AG04450 (cell line): ENCODE measurements around the gene MED27. TPM values are rescaled to one million over a fixed set of nuclear protein-coding genes. Genes with fewer than 3 reads are reported as not detected.

Experiments
- CTCF ChIA-PET: fragments of 300-600, 350-600 bp; formaldehyde crosslinking; extraction: SDS; loops from one replicate; lab custom pipeline; 2022; ENCODE audit warnings: antibody characterized with exemption, inconsistent platforms; lab: Charles Lee
- POLR2A ChIA-PET: fragments of 350-600 bp; formaldehyde crosslinking; extraction: SDS; loops from one replicate; lab custom pipeline; 2021; ENCODE audit warnings: antibody characterized with exemption, inconsistent platforms; lab: Yijun Ruan, JAX
- DNase-seq: peaks from one replicate; pipeline ENCODE4 v3.0.0-alpha.2; 2011; ENCODE audit warnings: low read depth, low spot score
- H3K27ac ChIP-seq: one replicate; pipeline ENCODE4 v1.5.1; 2012; ENCODE audit warnings: low read depth, low read length, control low read depth
- H3K27me3 ChIP-seq: one replicate; pipeline ENCODE4 v1.6.0; 2012; ENCODE audit warnings: low read length; ENCODE audit not compliant: control insufficient read depth, insufficient read depth
- H3K4me3 ChIP-seq: 2 replicates; pipeline ENCODE4 v1.5.1; 2011; ENCODE audit warnings: mild to moderate bottlenecking, low read depth, low read length, control low read depth
- H3K9me3 ChIP-seq: 2 replicates; pipeline ENCODE4 v1.5.1; 2012; ENCODE audit warnings: low read length; ENCODE audit not compliant: control insufficient read depth, insufficient read depth
- CTCF ChIP-seq: IDR thresholded peaks from 2 replicates; pipeline ENCODE4 v1.5.1; 2011; ENCODE audit warnings: low read depth, low read length, control low read depth, inconsistent platforms
- polyA plus RNA-seq: library from polyadenylated mRNA; depleted of rRNA; stranded (reverse); fragments of >200 nt; gene quantifications from 2 replicates; pipeline ENCODE4 v1.2.3, GENCODE V29; 2011

Gene MED27
- polyA plus RNA-seq, 1 experiment, result 36.6 TPM

GRCh38 chr9:131961496-131961880, 118.2 kb downstream of the MED27 start:
- no peak overlapping the region for H3K4me3 ChIP-seq
- H3K27ac ChIP-seq, result no peak overlapping the region
- no peak for DNase-seq
- H3K9me3 ChIP-seq, result no peaks in the 10 kb centered on the region
- H3K27me3 ChIP-seq, result no peaks in the 10 kb centered on the region
- ChIA-PET CTCF (no interaction called here), POLR2A (interaction anchor here (0.6 kb wide), 1 partner anchor 37 kb away, joined by 4 read pairs; no protein-coding TSS in a partner anchor)
- TF ChIP-seq CTCF, result no peak

- ChIA-PET POLR2A (interaction anchor here (0.6 kb wide), 1 partner anchor 38 kb away, joined by 4 read pairs; no protein-coding TSS in a partner anchor), CTCF (no interaction called here)
- no peak for DNase-seq
- Histone ChIP-seq H3K9me3 (no peaks in the 10 kb centered on the region), H3K27ac (no peak overlapping the region), H3K4me3 (no peak overlapping the region), H3K27me3 (no peaks in the 10 kb centered on the region)
- no peak for TF ChIP-seq CTCF
These were observed 118.7 kb downstream of the MED27 start for GRCh38 chr9:131960851-131961495.

- no peaks in the 10 kb centered on the region for H3K27me3 ChIP-seq
- TF ChIP-seq CTCF, result no peak
- ChIA-PET POLR2A (no interaction called here), CTCF (no interaction called here)
- no peak overlapping the region for H3K27ac ChIP-seq
- no peak for DNase-seq
- H3K9me3 ChIP-seq, result no peaks in the 10 kb centered on the region
- H3K4me3 ChIP-seq, result no peak overlapping the region
These were observed 119.4 kb downstream of the MED27 start for GRCh38 chr9:131960311-131960710.

GRCh38 chr9:131959887-131960286, 119.8 kb downstream of the MED27 start:
- POLR2A ChIA-PET, result no interaction called here
- no peak overlapping the region for H3K4me3 ChIP-seq
- no peak overlapping the region for H3K27ac ChIP-seq
- CTCF ChIA-PET, result interaction anchor here (0.8 kb wide), 1 partner anchor 299 kb away, joined by 3 read pairs; no protein-coding TSS in a partner anchor
- no peak for DNase-seq
- H3K27me3 ChIP-seq, result no peaks in the 10 kb centered on the region
- TF ChIP-seq CTCF, result no peak
- no peaks in the 10 kb centered on the region for H3K9me3 ChIP-seq

- CTCF ChIA-PET, result interaction anchor here (0.8 kb wide), 1 partner anchor 300 kb away, joined by 3 read pairs; no protein-coding TSS in a partner anchor
- no peak overlapping the region for H3K27ac ChIP-seq
- DNase-seq, result no peak
- POLR2A ChIA-PET, result no interaction called here
- no peaks in the 10 kb centered on the region for H3K27me3 ChIP-seq
- H3K9me3 ChIP-seq, result no peaks in the 10 kb centered on the region
- no peak overlapping the region for H3K4me3 ChIP-seq
- no peak for TF ChIP-seq CTCF
These were observed 120.6 kb downstream of the MED27 start for GRCh38 chr9:131959056-131959455.
